ENCODE measurements around the gene WNT7B. TPM values are rescaled to one million over a fixed set of nuclear protein-coding genes. Genes with fewer than 3 reads are reported as not detected.

The WNT7B gene
- total RNA-seq, 1 donor from 2014 or later: not detected

DNA sequence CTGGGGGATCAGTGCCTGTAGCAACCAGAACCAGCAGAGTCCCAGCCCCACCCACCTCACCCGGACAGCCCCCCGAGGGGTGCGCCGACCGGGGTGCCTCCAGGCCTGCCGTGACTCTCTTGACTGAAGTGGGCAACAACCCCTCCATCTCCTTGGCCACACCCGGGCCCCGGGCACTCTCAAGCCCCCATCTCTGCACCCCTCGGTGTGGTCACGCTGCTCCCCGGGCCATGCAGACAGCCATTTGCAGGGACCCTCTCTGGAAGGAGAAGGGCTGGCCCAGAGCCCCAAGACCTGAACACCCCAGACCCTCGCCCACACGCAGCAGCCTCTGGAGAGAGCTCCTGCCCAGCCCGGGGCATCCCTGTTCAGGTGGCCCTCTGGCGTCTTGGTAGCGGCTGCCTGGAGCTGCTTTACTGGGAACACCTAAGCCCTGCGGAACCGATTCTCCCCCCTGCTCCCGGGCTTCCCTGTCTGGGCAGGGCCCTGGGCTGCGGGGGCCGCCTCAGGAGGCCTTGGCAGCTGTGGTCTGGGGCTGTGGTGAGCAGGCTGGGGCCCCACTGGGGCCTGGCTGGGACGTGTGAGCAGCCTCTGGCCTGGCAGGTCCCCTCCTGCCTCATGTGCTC lies 84.9 kb downstream of the WNT7B start:
- no peak for DNase-seq (ENCODE audit: low spot score)

DNA sequence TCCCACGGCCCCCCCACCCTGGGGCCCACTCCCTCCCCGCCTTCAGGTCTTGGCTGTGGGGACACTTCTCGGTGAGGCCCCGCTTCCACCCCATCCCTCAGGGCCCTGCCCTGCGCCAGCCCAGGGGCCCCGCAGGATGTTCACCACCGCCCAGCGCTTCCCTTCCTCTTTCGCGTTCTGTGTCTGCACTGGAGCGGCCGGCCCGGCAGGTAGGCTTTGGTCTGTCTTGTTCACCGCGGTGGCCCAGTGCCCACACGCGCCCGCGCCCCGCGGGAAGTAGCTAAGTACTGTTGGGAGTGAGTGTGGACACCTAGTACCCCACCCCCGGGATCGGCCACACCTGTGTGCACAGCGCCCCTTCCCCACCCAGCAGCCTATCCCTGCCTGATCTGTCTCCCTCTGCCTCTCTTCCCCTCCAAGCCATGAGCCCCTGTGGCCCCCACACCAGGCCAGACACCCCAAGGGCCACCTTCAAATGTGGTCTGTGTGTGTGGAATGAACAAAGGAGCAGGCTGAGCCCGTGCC lies 85.4 kb downstream of the WNT7B start:
- DNase-seq (ENCODE audit: low spot score): no peak

- DNase-seq (ENCODE audit: low spot score): no peak
Measured at GRCh38 chr22:45891021-45891421, 85.9 kb downstream of the WNT7B start.

GRCh38 chr22:45890351-45890635 lies 86.7 kb downstream of the WNT7B start:
- DNase-seq (ENCODE audit: low spot score): no peak

DNA sequence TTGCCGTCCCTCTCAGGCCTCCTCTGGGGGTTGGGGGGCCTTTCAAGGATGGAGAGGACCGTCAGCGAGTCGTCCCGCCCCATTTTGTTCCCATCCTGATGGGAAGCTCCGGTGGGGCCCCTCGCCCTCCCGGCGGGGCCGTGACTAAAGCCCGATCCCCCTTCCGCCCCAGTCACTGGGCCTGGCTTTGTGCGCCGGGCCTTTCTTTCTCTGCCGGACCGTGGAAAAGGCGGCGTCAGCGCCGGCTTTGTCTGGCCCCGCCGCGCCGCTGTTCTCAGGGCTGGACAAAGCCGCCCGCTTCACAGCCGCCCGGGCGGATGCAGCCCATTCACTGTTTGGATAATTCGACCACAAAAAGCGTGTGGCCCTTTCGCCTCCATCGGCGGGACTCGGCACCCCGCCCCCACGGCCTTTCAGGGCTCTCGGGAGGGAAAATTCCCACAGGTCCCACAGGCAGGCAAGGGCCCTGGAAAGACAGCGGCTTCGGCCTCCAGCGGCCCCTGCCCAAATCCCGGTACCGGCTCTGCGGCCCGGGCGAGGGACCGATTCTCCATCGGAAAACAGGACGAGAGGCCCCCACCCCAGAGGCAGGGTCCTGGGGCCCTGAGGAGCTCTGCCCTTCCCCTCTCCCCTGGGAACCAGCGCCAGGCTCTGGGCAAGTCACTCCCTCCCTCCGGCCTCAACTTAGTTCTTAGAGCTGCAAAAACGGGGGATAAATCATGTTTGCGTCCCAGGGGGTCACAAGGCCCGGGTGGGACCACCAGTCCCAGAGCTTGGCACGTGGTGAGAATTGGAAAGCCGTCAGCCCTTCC lies 87.2 kb downstream of the WNT7B start:
- DNase-seq (ENCODE audit: low spot score): no peak

DNA sequence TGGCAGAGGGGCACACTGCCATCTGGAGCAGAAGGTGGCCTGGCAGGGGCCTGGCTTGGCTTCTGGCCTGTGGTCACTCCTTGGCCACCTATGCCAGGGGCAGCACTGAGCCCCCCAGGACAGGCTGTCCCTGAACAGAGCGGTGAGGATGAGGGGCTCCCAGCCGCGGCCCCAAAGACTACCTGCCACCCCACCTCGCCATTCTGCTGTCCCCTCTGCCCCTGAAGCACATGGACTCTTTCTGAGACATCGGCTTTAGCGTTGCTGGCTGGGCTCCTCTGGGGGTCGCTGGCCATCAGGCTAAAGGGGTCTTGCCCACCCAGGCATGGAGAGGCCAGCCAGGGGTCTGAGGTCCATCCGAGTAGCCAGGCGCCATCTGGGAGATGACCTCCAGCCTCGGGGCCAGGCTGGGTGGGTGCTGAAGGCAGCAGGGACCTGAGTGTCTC lies 87.8 kb downstream of the WNT7B start:
- no peak for DNase-seq (ENCODE audit: low spot score)

DNA sequence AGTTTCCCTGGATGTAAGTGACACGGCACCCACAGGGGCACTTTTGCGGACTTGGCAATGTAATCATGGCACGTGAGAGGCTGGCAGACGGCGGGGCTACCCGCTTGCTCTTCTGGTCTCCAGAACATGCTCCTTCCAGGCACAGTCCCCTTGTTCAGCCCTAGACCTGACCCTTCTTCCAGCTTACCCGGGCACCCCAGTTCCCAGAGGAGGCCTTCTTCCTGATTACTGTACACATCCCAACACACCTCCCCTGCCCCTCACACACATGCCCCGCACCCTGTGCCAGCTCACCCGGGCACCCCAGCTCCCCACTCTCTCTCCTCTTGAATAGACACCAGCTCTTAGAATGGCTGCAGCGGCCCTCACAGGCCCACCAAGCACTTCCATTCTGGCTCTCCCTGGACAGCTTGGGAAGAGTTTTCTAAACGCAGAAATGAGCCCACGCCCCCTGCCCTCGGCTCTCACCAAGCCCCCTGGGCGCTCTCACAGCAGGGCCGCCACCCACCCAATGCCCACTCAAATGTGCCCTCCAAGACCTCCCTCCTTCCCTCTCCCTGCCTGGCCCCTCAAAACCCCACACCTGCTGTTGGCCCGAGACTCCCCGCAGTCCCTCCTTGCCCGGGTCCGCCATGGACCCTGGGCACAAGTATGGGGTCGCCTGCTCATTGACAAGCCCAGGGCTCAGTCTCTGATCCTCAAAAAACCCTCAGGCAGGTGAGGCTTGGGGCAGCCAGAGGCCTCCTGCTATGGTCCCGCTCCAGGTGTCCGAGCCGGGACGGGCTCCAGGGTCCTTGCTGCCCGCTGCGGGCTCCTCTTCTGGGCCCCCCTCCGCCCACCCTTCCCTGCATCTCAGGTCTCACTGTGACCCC lies 88.5 kb downstream of the WNT7B start:
- no peak for DNase-seq (ENCODE audit: low spot score)

GRCh38 chr22:45887202-45888131 lies 89.5 kb downstream of the WNT7B start:
- no peak for DNase-seq (ENCODE audit: low spot score)

DNA sequence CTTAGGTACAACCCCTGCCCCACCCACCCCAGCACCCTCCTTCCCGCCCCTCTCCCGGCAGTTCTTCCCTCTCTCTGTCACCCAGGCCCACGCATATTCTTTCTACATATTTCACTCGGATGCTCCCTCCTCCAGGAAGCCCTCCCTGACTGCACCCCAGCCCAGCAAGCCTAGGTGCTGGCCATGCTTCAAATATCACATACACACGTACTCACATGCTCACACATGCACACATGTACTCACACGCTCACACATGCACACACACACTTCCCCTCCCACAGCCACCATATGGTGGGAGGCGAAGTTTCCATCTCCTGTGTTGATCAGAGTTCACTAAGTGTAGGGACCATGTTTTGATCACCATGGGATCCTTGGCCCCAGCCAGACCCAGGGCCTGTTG lies 90.4 kb downstream of the WNT7B start:
- DNase-seq (ENCODE audit: low spot score): no peak

DNA sequence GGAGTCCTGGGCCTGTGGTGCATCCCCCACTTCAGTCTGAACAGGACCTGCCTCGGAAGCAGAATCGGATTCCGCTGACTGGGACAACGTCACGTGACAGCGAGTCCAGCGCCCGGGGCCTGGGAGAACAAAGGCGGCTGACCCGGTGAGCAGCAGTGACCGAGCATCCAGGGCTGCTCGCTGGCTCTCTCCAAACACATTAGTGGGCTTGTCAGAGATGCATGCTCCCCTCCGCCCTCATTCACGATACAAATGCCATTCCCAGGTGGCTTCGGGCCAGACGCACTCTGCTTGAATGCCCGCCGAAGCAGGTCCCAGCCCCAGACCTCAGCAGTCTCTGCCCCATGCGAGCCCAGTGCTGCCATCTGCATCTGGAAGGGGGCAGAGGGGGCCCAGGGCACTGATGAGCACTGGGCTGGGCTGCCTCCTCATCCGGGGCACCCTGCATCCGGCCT lies 91.0 kb downstream of the WNT7B start:
- DNase-seq (ENCODE audit: low spot score): no peak

DNA sequence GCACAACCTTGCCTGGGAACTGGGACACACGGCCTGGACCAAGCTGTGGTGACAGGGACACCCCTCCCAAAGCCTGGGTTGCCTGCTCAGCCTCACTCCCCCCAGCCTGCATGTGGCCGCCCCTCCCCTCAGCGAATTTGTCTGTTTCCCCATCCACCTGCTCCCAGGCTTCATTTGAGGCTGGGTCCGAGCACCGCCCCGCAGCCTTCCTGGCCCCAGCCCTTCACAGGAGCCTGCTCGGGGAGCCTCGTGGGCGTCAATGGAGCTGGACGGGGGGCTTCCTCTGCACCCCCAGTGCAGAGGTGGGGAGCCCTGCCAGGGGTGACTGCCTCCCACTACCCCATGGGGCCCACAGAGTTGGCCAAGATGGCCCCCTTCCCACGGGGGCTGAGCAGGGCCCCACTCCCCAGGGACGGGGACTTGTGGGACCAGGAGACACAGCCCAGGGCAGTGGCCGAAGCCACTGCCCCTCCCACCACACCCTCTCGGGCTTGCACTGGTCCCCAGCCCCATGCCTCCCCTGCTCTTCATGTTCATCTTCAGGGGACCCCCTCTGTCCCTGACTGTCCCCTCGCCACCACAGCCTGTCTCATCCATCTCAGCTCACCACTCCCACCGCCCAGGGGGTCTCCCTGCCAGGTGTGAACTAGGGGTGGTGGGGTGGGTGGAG lies 91.7 kb downstream of the WNT7B start:
- DNase-seq (ENCODE audit: low spot score): no peak

GRCh38 chr22:45884201-45885062 lies 92.5 kb downstream of the WNT7B start:
- no peak for DNase-seq (ENCODE audit: low spot score)

DNA sequence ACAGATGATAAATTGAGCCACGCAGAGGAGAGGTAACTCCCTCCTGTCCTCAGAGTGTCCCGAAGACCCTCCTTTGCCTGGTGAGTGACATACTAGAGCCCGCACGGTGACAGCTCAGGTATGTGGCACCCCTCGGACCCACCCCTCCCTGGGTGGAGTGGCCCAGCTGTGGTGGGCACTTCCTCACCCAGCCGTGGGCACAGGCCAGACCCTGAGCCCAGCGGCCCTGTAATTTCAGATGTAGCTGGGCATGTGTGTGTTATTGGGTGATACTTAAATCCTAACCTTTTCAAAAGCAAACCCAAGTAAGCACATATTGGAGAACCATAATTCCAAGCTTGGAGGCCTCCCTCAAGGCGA lies 93.2 kb downstream of the WNT7B start:
- no peak for DNase-seq (ENCODE audit: low spot score)

- DNase-seq (ENCODE audit: low spot score): no peak
Measured at GRCh38 chr22:45882881-45883810, 93.8 kb downstream of the WNT7B start.

GRCh38 chr22:45881524-45881875 lies 95.5 kb downstream of the WNT7B start:
- DNase-seq (ENCODE audit: low spot score): peak; percentile 51

DNA sequence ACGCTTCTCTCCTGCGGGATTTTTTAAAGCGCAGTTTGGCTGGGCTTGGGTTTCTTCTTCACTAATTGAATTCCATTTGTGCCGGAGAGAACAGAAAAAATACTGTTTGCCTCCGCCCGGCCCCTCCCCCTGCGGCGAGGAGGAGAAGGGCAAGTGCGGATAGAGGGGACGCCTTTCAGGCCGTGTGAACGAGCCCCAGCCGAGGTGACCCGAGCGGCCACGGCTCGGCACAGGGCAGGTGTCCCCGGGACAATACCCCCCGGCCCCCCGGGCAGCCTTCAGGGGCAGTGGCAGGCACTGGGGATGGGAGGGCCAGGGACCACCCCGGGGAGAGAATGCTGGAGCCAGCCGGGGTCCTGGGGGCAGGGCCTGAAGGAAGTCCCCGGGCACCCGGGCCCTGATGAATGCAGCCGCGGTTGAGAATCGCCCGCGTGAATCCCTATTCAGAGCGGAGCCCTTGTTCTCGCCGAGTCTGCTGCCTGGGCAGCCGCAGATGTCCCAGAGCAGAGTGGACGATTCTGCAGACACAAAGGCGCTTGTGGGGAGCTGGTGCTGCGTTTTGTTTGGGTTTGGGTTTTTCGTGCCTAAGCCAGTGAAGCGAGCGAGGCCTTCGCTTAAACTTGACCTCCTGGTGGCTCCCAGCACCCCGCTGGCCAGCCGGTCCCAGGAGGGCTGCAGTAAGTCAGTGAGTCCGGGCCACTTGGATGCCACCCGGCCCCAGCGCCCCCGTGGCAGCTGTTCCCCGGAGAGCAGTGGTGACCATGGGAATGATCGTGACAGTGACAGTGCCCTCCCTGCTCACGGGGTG lies 96.0 kb downstream of the WNT7B start:
- peak; percentile 85 for DNase-seq (ENCODE audit: low spot score)

DNA sequence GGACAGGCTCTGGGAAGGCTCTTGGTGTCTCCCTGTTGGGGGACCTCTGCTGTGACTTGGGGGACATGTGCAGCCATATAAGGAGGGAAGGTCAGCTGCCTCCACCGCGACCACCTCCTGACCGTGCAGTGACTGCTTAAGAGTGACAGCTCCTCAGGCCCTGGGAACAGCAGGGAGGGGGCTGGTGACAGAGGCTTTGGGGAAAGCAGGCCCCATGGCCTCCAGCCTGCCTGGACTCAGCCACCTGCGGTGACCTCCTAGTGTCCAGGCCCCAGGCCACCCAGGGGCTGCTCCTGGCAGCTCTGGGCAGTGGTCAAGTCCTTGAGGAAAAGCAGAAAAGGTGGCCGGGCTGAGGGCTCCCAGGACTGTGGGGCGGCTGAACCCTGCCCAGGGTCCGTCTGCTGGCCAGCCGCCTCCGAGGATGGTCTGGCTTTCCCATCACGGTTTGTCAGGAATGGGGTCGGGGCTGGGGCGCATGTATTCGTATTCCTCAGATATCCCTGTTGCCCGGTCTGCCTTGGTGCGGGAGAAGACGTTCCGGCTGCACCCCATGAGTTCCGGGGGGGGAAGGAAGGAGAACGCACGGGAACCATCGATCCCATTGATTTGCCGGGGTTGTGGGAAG lies 96.8 kb downstream of the WNT7B start:
- DNase-seq (ENCODE audit: low spot score): peak; percentile 57

Measured in mesenteric fat pad (tissue), 1 donor.